Measurements from ENCODE around the gene KCNQ1. TPM values are rescaled to one million over a fixed set of nuclear protein-coding genes. Genes with fewer than 3 reads are reported as not detected.

Gene KCNQ1
- polyA plus RNA-seq, 1 donor (not counting 4 experiments of a cell fraction or from before 2014, with no cell fraction given): not detected

DNA sequence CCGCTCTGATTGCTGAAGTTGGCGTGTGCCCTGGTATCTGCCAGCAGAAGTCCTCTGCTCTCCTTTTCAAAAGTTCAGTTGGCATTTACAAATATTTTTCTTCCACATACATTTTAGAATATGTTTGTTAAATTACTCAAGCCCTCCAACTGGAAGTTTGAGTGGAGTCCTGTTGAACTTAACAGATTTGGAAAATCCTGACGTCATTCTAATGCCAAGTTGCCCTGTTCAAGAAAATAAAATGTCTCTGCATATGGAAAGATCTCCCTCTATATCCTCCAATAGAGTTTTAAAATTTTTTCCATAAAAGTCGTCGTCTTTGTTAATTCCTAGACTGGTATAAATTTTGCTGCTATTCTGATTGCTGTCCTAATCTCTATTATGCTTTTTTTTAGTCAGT lies 251.6 kb downstream of the KCNQ1 start:
- DNase-seq (ENCODE audit: low read depth, low spot score) (no peak), FAIRE-seq (no peak)
- Histone ChIP-seq H3K9me3 (ENCODE audit: control insufficient read depth, low read depth, low read length) (no peaks in the 10 kb centered on the region), H3K36me3 (ENCODE audit: control insufficient read depth in 2 of 2, extremely low read depth in 1 of 2, insufficient read depth in 2 of 2, low read length in 2 of 2) (no peaks in the 10 kb centered on the region), H3K4me3 (ENCODE audit: control insufficient read depth in 2 of 3, extremely low read depth in 1 of 3, insufficient read depth in 2 of 3, low read depth in 1 of 3, low read length in 3 of 3) (no peak overlapping the region), H3K9me1 (ENCODE audit: control insufficient read depth, extremely low read depth, insufficient read depth, low read length) (no peaks in the 10 kb centered on the region), H3K4me1 (ENCODE audit: control insufficient read depth, extremely low read depth, insufficient read depth, low read length) (peaks cover 7% of the 10 kb centered on the region), H3K9ac (ENCODE audit: control insufficient read depth, extremely low read depth, insufficient read depth, low read length) (no peak overlapping the region), H3K79me2 (ENCODE audit: control insufficient read depth, insufficient read depth, low read length) (peaks cover 31% of the 10 kb centered on the region), H4K20me1 (ENCODE audit: control insufficient read depth, extremely low read depth, insufficient read depth, low read length) (no peaks in the 10 kb centered on the region), H3K27me3 (ENCODE audit: control insufficient read depth, extremely low read depth, insufficient read depth, low read length) (no peaks in the 10 kb centered on the region), H2AFZ (ENCODE audit: control insufficient read depth, low read length) (no peak overlapping the region), H3K4me2 (ENCODE audit: control insufficient read depth, extremely low read depth, insufficient read depth, low read depth, low read length) (no peak overlapping the region), H3K27ac (ENCODE audit: control insufficient read depth, insufficient read depth, low read length) (no peak overlapping the region)
- dilution Hi-C loops (cut with MboI; ENCODE audit: extremely low pct_ligation_motif_present, low sequenced_read_pairs): no loop called here
- no peak for TF ChIP-seq EZH2 (IDR thresholded peaks at IDR 0.05; ENCODE audit: low read length)
- TF ChIP-seq, protein P1, sequence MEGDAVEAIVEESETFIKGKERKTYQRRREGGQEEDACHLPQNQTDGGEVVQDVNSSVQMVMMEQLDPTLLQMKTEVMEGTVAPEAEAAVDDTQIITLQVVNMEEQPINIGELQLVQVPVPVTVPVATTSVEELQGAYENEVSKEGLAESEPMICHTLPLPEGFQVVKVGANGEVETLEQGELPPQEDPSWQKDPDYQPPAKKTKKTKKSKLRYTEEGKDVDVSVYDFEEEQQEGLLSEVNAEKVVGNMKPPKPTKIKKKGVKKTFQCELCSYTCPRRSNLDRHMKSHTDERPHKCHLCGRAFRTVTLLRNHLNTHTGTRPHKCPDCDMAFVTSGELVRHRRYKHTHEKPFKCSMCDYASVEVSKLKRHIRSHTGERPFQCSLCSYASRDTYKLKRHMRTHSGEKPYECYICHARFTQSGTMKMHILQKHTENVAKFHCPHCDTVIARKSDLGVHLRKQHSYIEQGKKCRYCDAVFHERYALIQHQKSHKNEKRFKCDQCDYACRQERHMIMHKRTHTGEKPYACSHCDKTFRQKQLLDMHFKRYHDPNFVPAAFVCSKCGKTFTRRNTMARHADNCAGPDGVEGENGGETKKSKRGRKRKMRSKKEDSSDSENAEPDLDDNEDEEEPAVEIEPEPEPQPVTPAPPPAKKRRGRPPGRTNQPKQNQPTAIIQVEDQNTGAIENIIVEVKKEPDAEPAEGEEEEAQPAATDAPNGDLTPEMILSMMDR (optimal IDR thresholded peaks at IDR 0.05 in 1 of 3, IDR thresholded peaks at IDR 0.05 in 1 of 3, conservative IDR thresholded peaks at IDR 0.05 in 1 of 3; ENCODE audit: extremely low read depth in 1 of 3, insufficient read depth in 2 of 3, low read length in 3 of 3): no peak

GRCh38 chr11:2697866-2698265 lies 253.1 kb downstream of the KCNQ1 start:
- dilution Hi-C loops (cut with MboI; ENCODE audit: extremely low pct_ligation_motif_present, low sequenced_read_pairs): no loop called here
- H2AFZ ChIP-seq (ENCODE audit: control insufficient read depth, low read length): no peak overlapping the region
- no peak overlapping the region for H3K27ac ChIP-seq (ENCODE audit: control insufficient read depth, insufficient read depth, low read length)
- peak overlapping the region in 2 of 3 experiments; percentile 38 to 59 for H3K4me3 ChIP-seq (ENCODE audit: control insufficient read depth in 2 of 3, extremely low read depth in 1 of 3, insufficient read depth in 2 of 3, low read depth in 1 of 3, low read length in 3 of 3)
- no peak for FAIRE-seq
- H3K27me3 ChIP-seq (ENCODE audit: control insufficient read depth, extremely low read depth, insufficient read depth, low read length): no peaks in the 10 kb centered on the region
- no peak for DNase-seq (ENCODE audit: low read depth, low spot score)
- H3K9me1 ChIP-seq (ENCODE audit: control insufficient read depth, extremely low read depth, insufficient read depth, low read length): no peaks in the 10 kb centered on the region
- H3K36me3 ChIP-seq (ENCODE audit: control insufficient read depth in 2 of 2, extremely low read depth in 1 of 2, insufficient read depth in 2 of 2, low read length in 2 of 2): no peaks in the 10 kb centered on the region
- H3K9ac ChIP-seq (ENCODE audit: control insufficient read depth, extremely low read depth, insufficient read depth, low read length): no peak overlapping the region
- peak overlapping the region; percentile 65 for H3K4me2 ChIP-seq (ENCODE audit: control insufficient read depth, extremely low read depth, insufficient read depth, low read depth, low read length)
- H3K9me3 ChIP-seq (ENCODE audit: control insufficient read depth, low read depth, low read length): no peaks in the 10 kb centered on the region
- no peaks in the 10 kb centered on the region for H4K20me1 ChIP-seq (ENCODE audit: control insufficient read depth, extremely low read depth, insufficient read depth, low read length)
- peaks cover 7% of the 10 kb centered on the region for H3K4me1 ChIP-seq (ENCODE audit: control insufficient read depth, extremely low read depth, insufficient read depth, low read length)
- TF ChIP-seq, protein P1 (optimal IDR thresholded peaks at IDR 0.05 in 1 of 3, IDR thresholded peaks at IDR 0.05 in 1 of 3, conservative IDR thresholded peaks at IDR 0.05 in 1 of 3; ENCODE audit: extremely low read depth in 1 of 3, insufficient read depth in 2 of 3, low read length in 3 of 3): no peak
- TF ChIP-seq EZH2 (IDR thresholded peaks at IDR 0.05; ENCODE audit: low read length): no peak
- H3K79me2 ChIP-seq (ENCODE audit: control insufficient read depth, insufficient read depth, low read length): peaks cover 28% of the 10 kb centered on the region

Data from keratinocyte (primary cell).